Muscle of arm (tissue), 12 donors: Measurements from ENCODE around the gene CEP120. TPM values are rescaled to one million over a fixed set of nuclear protein-coding genes. Genes with fewer than 3 reads are reported as not detected.

Experiments
- DNase-seq: peaks from one replicate; pipeline ENCODE4 v3.0.0-alpha.2; 2013
- polyA plus RNA-seq, 12 donors: library from polyadenylated mRNA; unstranded; fragments of 120-200 nt; gene quantifications; one replicate each; pipeline ENCODE4 v1.2.1, GENCODE V29; 2013; ENCODE audit not compliant: insufficient read length in 12 of 12

CEP120 gene
- polyA plus RNA-seq, 12 donors, result 8.0 to 18.9 (median 13.0) TPM; not detected in 1

- DNase-seq, result no peak
These were observed 118.4 kb downstream of the CEP120 start for GRCh38 chr5:123304777-123305316.

GRCh38 chr5:123303802-123304201 is 119.4 kb downstream of the CEP120 start:
- DNase-seq, result no peak

GRCh38 chr5:123300266-123300665 is 122.9 kb downstream of the CEP120 start:
- no peak for DNase-seq

- no peak for DNase-seq
These were observed 124.1 kb downstream of the CEP120 start for GRCh38 chr5:123299136-123299535.

- DNase-seq, result no peak
These were observed 124.7 kb downstream of the CEP120 start for GRCh38 chr5:123298335-123299030.

GRCh38 chr5:123297866-123298265 is 125.3 kb downstream of the CEP120 start:
- DNase-seq, result no peak

GRCh38 chr5:123297198-123297831 is 125.9 kb downstream of the CEP120 start:
- DNase-seq, result no peak

Other genes with a start within 250 kb of the CEP120 start
- gene CSNK1G3, start 88.8 kb upstream of the CEP120 start, polyA plus RNA-seq, result 10 to 100 TPM in 11 of 12 donors, not detected in 1; 19.7 to 34.9 (median 28.1) TPM